ENCODE data around the gene MGAT2.
A peak's percentile ranks its signal among the peaks of the same experiment; 100 is the strongest.
"Not testable (repeated sequence)": the region's sequence is repeated elsewhere in the genome, so short reads cannot be mapped to it uniquely, and the experiment has no call there.

MGAT2 gene

DNA sequence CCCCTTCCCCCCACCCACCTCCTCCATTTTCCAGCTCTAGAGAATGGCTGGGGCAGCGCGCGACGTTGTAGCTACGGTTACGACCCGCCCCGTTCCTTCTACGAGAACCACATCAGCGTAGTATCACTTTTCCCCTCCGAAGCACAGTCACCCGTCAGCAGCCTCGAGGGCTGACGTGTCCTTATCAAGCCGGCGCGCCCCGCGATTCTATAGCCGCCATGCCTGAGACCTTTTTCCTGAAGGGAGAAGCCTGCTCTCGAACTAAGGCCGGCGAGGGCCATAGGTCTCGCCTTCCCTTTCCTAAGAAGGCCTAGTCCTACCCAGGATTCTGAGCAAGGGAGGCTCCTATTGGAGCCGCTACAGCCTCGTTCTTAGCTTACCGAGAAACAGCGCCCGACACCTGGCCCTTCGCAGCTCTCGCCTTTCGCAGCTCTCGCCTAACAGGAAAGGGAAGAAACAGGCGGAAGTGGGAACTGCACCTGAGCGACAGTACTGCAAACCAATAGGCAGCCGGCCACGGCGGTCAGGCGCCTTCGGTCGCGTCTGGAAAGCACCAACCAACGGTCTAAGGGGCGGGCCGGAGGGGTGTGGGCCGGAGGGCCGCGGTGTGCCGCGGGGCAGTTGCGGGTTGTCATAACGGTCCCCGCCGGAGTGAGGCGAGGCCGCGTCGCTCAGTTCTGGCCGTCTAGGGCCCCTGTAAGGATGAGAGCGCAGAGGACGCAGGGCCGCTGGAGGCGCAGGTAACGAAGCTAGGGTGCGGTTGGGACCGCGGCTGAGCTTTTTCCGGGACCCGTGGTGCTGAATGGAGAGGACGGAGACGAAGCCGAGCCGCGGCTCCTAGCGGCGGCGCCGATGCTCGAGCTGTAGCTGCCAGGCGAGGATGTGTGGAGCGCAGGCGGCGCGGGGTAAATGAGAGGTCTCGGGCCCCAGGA, at the start of gene MGAT2, which contains the start of gene RPL36AL:
TSS of gene MGAT2 (plus strand) at position 618 of the 932 bp plus-strand sequence. CDS start 470 bp downstream, outside the sequence.
TSS of gene RPL36AL (minus strand) at position 445 of the 932 bp plus-strand sequence. CDS start 1,522 bp downstream, outside the sequence.
- peak; percentile 100 for DNase-seq

DNA sequence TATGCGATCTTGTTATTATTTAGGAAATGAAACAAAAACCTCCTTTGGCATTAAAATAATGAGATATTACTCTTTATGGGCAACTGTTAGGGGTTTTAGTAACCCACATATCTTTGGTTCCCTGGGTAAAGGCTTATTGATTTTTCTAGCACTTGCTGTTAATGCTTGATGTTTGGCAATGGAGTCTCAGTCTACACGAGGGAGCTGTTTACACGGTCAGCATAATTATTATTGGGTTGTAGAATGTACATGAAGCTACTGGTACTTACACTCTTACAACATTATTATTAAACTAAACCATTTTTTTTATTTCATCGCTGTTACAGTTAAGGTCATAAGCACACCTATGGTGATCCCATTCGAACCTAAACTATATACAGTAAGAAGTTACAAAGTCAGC, 46.6 kb upstream of the MGAT2 start:
- DNase-seq: no peak

DNA sequence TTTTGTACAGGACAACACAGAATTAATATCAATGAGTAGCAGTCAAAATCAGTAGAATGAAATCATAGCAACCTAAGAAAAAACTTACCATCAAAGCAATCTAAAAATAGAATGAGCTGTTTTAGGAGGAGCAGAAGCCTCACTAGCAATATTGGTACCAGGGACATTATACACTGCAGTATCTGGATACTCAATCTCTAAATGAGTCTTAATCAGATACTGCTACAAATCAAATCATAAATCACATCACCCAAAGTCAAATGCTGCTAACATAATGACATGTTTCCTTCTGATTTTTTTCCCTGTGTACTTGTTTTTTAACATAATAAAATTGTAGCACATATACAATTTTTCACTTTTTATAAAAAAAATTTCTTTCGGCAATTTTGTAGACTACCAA, 42.5 kb upstream of the MGAT2 start:
- DNase-seq: no peak

DNA sequence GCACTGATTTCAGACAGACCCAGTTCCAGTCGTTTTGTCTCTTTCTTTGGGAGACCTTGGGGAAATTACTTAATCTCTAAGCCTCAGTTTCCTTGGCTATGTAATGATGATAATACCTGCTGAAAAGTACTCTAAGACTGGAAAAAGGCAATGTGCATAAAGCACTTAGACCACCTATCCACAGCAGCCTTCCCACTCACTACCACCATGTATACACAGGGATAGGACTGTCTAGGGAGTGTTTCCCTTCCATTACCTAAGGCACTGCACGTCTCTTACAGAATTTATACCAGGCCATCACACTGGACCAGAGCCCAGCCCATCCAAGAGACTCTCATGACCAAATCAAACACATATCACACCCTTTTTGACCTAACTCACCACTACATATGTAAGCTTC, 40.8 kb upstream of the MGAT2 start:
- DNase-seq: no peak

DNA sequence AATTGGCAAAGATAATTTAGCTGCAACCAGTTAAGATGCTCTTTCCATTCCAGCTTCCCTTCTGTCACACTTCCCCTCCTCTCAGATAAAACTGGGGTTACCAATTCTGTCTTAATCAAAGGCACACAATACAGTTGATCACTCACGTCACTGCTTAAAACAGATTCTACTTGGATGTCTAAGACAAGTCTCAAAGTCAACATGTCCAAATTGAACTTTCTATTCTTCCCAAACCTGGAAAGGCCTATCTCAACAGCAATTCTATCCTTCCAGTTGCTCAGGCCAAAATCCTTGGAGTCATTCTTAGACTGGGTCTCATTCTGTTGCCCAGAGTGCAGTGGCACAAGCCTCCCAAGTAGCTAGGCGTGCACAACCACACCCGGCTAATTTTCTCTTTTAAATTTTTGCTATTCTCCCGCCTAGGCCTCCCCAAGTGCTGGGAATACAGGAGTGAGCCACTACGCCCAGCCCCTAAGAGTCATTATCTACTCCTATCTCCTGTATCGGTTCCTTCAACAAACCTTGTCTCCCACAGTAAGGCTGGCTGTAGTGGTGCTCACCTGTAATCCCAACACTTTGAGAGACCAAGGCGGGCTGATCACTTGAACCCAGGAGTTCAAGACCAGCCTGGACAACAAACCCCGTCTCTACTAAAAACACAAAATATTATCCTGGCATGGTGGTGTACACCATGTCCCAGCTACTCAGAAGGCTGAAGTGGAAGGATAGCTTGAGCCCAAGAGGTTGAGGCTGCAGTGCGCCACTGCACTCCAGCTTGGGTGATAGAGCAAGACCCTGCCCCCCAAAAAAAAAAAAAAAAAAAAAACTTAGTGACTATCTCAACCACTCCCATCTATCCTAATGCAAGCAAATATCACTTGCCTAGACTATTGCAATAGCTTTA, 39.1 kb upstream of the MGAT2 start:
- DNase-seq: no peak

DNA sequence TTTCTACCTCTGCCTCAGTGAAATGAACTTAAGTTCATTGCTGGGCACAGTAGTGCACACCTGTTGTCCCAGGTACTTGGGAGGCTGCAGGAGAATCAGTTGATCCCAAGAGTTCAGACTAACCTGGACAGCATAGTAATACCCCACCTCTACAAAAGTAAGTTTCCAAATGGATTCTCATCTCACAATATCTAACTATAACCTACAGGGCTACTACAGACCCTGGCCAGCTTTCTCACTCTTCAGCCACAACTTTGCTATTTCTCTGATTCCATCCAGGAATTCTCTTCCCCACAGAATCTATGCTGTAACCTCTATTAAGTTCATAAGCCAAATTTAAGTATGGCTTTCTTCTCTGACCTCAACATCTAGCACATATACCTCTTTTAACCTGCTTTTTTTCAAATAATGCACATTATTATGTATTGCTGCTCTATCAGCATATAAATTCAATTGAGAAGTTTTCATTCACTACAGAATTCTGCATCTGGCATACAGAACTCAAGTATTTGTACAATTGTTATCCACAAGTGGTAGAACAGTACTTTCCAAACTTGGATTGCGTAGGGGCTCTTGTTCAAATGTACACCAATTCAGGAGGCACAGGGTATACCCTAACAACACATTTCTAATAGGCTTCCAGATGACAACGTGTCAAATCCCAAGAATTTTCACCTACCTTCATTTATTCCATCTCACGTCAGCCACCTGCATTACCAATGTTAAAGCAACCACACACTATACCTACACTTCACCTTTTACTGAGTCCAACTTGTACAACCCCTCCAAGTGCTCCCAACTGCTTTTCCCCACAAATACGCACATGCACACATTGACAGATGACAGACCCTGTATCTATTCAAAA, 38.3 kb upstream of the MGAT2 start:
- no peak for DNase-seq

DNA sequence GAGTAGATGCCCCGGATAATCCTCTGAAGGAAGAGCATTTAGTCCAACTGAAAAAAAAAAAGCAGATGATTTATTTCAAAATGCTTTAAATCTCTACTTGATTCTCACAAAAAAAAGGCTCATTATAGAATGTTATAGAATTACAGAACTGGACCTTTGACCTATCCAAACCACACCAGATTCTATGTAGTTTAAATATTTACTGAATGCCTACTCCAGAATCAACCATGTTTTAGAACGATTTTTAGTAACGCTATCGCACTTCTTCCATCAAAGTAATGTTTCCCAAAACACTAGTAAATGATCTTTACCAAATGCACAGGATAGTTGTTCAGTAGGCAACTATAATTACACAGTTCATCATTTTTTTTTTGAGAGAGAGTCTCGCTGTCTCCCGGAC, 37.0 kb upstream of the MGAT2 start:
- no peak for DNase-seq

DNA sequence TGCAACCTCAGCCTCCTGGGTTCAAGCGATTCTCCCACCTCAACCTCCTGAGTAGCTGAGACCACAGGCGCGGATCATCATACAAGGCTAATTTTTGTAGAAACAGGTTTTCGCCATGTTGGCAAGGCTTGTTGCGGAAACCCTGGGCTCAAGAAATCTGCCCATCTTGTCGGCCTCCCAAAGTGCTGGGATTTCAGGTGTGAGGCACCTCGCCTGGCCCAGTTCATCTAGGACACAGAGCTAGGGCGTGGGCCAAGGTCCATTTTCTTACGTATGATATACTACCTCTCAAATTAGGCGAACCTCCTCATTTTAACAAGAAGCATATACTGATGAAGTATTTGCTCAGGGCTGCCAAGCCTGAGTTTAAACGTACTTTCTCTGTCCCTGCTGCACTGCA, 36.5 kb upstream of the MGAT2 start:
- no peak for DNase-seq

DNA sequence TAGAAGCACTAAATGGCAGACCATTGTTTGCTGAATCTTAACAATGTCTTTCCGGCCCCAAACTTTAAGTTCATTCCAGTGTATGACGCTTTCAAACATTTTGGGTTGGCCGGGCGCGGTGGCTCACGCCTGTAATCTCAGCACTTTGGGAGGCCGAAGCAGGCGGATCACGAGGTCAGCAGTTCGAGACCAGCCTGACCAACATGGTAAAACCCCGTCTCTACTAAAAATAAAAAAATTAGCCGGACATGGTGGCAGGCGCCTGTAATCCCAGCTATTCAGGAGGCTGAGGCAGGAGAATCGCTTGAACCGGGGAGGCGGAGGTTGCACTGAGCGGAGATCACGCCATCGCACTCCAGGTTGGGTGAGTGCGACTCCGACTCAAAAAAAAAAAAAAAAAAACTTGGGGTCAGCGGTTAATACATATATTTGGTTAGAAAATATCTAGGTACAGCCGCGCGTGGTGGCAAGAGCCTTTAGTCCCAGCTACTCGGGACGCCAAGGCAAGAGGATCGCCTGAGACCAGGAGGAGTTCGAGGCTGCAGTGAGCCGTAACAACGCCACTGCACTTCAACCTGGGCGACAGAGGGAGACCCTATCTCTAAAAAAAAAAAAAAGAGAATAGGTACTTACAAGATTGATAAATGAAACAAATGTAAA, 35.5 kb upstream of the MGAT2 start:
- not testable (repeated sequence) for DNase-seq

DNA sequence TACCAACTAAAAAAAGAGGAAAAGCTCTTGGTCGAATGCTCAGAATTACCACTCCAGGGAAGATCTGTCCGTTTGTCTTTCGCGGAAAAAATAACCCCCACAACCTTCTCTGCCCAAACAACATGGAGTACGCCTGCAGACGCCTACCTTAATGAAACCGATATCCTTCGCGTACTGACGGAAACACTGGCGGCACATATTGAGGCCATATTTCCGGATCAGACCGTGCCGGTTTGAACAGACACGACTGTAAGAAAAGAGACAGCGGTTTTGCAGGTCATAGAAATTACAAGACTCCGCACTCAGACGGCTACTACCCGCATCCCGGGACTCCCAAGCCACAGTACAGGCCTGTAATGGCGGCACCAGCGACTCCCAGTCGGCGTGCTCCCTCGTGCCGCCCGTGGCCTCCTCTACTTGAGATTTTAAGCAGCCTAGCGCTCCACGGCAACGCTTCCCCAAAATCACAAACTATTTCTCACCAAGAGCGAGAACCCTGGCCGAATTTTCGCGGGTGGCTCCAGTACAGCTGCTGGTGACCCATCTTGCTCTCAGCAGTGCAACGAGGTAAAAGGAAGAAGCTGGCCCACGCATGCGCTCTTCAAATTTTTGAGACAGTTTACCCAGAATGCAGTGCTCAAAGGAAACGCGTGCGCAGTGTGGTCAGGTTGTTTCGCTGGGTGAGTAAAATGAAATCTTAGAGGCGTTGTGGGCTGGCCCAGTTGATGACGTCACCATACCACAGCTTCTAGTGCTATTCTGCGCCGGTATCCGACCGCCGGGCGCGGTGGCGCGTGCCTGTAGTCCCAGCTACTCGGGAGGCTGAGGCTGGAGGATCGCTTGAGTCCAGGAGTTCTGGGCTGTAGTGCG, 34.6 kb upstream of the MGAT2 start, which contains the start of gene RPS29:
TSS of gene RPS29 (minus strand) at position 578 of the 870 bp plus-strand sequence. CDS start at position 544, 34 bp downstream.
- DNase-seq: peak; percentile 94

DNA sequence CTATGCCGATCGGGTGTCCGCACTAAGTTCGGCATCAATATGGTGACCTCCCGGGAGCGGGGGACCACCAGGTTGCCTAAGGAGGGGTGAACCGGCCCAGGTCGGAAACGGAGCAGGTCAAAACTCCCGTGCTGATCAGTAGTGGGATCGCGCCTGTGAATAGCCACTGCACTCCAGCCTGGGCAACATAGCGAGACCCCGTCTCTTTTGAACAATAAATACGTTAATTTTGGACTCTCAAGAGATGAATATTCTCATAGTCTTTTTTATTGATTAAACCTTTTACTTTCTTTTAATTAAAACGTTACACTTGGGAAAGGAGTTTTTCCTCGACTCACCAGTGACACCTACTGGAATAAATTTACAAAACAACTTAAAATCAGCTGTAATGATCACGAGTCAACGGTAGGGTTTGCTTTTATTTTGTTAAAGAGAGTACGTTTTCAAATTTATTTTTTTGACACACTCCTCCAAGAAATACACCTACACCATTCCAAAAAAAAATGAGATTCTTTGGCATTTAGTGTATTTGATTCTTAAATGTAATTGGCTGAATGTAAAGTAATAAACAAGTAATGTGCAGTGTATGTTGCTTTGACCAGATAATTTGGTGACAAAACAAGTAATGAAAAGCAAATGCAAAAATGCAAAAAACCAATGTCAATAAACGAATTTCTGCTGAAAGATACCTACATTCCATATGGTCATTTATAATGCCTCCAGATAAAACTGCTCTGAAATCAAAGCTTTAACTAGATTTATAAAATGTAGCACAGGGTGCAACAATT, 33.7 kb upstream of the MGAT2 start:
- DNase-seq: peak; percentile 65

DNA sequence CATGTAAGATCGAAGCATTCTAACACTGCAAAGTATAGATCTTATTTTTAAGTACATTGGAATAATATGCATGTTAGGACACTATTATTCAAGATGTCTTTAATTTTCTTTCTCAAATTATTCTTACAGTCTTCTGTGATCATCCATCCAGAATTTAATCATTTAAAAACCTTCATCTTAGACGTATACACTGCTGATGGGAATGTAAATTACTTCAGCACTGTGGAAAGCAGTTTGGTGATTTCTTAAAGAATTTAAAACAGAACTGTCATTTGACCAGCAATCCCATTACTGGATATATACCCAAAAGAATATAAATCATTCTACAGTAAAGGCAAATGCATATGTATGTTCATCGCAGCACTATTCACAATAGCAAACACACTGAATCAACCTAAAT, 31.2 kb upstream of the MGAT2 start:
- no peak for DNase-seq

DNA sequence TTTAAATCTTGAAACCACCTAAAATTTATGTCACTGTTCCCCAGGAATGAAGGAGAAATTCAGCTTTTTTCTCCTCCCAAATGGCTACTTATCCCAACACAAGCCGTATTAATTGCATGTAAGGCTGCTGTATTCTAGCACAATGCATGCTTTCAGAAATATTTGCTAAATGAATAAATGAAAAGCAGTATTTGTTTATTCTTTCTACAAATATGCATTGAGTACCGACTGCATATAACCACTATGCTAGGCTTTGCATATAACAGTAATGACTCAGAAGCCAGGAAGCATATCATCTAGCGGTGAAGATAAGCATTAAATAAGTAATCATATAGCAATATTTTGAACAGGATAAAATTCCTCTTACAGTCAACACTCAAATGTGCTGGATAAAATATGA, 27.6 kb upstream of the MGAT2 start:
- DNase-seq: no peak

DNA sequence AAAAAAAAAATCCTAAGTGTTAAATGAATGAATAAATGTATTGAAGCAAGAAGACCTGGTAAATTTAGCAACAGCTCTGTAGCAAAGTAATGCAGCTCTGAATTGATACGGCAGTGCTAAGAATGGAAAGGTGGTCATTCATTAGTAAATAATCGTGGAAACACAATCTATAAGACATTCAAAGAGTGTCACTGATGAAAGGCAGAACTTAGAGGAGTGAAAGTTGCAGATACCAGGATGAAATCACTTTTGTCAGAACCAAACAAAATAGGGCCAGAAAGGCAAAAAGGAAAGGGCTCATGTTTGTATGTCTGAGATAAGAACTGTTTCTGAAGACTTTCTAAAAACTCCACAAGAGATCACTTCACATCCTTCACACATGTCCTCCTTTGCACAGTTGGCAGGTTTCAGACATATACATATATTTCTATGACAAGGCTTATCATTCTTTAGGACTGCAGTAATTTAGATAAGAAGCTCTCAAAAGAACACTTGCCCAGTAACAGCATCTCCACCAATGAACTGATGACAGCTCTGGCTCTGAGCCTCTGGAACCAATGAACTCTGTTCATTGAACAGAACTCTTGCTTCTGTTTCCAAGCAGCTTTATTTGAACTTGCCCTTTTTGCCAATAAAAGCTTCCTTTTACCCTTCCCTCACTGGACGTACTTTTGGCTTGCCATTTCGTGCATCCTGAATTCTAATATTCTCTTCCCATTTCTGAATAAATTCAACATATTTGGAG, 26.1 kb upstream of the MGAT2 start:
- DNase-seq: no peak

DNA sequence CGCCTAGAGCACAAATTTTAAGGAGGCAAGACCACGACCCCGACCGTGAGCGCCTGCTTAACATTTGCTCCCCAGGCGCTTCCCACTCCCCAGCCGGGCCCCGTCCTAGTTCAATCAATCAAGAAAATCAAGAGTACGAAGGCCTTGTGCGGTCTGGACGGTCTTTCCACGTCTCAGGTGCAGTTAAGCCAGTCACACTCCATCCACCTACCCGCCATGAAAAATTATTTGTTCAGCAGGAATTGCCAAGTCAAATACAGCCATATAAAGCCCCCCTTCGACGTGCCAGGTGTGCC, 22.5 kb upstream of the MGAT2 start:
- no peak for DNase-seq

DNA sequence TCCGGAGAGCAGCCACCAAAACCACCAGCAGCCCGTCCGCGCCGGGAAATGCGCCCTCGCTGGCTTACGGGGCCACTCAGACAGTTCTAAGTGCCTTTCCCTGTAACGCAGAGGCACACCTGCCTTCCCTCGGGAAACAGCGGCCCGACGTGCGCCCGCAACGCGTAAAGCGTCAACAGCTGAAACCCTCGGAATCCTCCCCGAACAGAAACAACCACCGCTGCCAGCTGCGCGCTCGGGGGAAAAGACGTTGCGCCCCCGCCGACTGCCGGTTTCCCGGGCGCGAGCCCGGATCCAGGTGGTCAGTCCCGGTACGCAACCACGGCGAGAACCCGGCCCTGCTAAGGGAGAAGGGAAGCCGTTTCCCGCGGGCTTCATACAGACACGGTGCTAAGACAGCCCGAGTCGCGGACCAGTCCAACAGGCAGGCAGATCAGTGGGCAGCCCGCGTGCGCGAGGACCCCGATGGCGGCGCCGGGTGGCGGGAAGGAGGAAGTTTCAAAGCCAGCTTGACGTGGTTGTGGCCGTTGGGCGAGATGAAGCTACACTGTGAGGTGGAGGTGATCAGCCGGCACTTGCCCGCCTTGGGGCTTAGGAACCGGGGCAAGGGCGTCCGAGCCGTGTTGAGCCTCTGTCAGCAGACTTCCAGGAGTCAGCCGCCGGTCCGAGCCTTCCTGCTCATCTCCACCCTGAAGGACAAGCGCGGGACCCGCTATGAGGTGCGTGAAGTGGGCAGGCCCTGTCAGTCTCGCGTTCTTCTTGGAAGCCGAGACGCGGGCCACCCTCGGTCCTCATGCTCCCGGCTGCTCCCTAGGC, 21.9 kb upstream of the MGAT2 start, which contains the start of gene LRR1:
TSS of gene LRR1 (plus strand) at position 456 of the 816 bp plus-strand sequence. CDS start at position 537, 81 bp downstream.
- peak; percentile 77 for DNase-seq

DNA sequence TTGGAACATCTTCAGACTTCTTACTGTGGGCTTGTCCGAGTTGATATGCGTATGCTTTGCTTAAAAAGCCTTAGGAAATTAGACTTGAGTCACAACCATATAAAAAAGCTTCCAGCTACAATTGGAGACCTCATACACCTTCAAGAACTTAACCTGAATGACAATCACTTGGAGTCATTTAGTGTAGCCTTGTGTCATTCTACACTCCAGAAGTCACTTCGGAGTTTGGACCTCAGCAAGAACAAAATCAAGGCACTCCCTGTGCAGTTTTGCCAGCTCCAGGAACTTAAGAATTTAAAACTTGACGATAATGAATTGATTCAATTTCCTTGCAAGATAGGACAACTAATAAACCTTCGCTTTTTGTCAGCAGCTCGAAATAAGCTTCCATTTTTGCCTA, 13.0 kb upstream of the MGAT2 start:
- DNase-seq: no peak

DNA sequence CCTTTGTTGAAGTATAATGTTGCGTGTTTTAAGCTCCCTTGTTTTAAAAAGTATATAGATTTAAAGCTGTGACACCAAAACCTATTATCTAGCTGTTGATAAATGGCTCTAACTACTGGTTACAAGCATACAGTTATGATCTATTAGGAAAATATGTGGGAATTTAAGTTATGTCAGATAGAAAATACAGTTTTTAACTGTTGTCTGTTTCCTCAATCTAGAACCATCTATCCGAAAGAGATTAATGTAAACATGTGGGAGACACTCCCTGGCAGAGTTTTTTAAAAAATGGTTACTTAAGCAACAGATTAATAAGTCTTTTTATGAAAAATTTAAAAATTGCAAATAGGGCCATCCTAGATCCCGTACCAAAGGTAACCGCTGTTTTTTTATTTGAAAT, 8.3 kb upstream of the MGAT2 start:
- DNase-seq: no peak

All from SHP77 treated with DMSO at 0.1 percent for 48 hours (cell line).